Mammary epithelial cell (primary cell): ENCODE data around the gene PARD6G.

Experiments used
- EZH2 ChIP-seq: IDR thresholded peaks from 2 replicates; pipeline ENCODE4 v1.6.1; 2012; ENCODE audit warnings: low read length, inconsistent platforms, borderline replicate concordance
- TF ChIP-seq, protein P1 (sequence below), 2 donors: IDR thresholded peaks in 1 of 2; conservative IDR thresholded peaks in 1 of 2; 2 replicates each; pipeline ENCODE4 v1.5.1; 2011 to 2012; ENCODE audit warnings: inconsistent platforms in 2 of 2, low read length in 2 of 2, mild to moderate bottlenecking in 2 of 2, control low read depth in 1 of 2, low read depth in 1 of 2; ENCODE audit not compliant: insufficient read depth in 1 of 2; ENCODE audit errors: extremely low read depth in 1 of 2

DNA sequence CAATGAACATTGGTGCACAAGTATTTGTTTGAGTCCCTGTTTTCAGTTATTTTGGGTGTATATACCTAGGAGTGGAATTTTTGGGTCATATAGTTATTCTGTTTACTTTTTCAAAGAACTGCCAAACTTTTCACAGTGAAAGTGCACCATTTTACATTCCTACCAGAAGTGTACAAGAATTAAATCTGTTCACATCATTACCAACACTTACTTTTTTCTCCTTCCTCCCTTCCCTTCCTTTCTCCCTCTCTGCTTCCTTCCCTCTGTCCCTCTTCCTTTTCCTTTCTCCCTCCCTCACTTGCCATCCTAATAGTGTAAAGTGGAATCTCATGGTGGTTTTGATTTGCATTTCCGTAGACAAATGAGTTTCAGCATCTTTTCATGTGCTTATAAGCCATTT is 126.4 kb downstream of the PARD6G start:
- TF ChIP-seq, protein P1, sequence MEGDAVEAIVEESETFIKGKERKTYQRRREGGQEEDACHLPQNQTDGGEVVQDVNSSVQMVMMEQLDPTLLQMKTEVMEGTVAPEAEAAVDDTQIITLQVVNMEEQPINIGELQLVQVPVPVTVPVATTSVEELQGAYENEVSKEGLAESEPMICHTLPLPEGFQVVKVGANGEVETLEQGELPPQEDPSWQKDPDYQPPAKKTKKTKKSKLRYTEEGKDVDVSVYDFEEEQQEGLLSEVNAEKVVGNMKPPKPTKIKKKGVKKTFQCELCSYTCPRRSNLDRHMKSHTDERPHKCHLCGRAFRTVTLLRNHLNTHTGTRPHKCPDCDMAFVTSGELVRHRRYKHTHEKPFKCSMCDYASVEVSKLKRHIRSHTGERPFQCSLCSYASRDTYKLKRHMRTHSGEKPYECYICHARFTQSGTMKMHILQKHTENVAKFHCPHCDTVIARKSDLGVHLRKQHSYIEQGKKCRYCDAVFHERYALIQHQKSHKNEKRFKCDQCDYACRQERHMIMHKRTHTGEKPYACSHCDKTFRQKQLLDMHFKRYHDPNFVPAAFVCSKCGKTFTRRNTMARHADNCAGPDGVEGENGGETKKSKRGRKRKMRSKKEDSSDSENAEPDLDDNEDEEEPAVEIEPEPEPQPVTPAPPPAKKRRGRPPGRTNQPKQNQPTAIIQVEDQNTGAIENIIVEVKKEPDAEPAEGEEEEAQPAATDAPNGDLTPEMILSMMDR (conservative IDR thresholded peaks at IDR 0.05 in 1 of 2, IDR thresholded peaks at IDR 0.05 in 1 of 2; ENCODE audit: extremely low read depth in 1 of 2, insufficient read depth in 1 of 2, low read depth in 1 of 2, low read length in 2 of 2), result no peak
- no peak for TF ChIP-seq EZH2
